B cell (primary cell): Measurements from ENCODE around the gene MBNL2.

Experiments used
- EZH2 ChIP-seq: IDR thresholded peaks from 2 replicates; pipeline ENCODE4 v1.6.1; 2012; ENCODE audit warnings: borderline replicate concordance, low read depth, mild to moderate bottlenecking, moderate library complexity, low read length; ENCODE audit not compliant: insufficient read depth, poor library complexity, severe bottlenecking
- TF ChIP-seq, protein P1 (sequence below): fragments of 200-600 bp; IDR thresholded peaks from one replicate; pipeline ENCODE4 v1.8.0; 2022; ENCODE audit warnings: antibody characterized with exemption, mild to moderate bottlenecking

DNA sequence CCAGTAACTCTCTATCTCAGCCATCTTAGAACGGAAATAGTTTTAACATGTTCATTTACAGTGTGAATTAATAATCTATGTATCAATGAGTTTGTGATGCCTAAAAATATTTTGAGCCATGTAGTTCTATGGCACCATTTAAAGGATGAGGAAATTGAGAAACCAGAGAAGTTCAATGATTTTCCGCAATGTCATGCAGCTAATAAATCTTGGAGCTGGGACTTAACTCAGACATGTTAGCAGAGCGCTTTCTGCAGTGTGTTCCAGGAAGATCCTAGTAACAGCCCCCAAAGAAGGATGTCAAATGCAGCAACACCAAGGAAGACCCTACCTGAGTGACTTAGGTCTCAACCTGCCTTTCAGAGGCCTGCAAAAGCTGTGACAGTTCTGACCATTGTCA is 112.6 kb downstream of the MBNL2 start:
- TF ChIP-seq, protein P1, sequence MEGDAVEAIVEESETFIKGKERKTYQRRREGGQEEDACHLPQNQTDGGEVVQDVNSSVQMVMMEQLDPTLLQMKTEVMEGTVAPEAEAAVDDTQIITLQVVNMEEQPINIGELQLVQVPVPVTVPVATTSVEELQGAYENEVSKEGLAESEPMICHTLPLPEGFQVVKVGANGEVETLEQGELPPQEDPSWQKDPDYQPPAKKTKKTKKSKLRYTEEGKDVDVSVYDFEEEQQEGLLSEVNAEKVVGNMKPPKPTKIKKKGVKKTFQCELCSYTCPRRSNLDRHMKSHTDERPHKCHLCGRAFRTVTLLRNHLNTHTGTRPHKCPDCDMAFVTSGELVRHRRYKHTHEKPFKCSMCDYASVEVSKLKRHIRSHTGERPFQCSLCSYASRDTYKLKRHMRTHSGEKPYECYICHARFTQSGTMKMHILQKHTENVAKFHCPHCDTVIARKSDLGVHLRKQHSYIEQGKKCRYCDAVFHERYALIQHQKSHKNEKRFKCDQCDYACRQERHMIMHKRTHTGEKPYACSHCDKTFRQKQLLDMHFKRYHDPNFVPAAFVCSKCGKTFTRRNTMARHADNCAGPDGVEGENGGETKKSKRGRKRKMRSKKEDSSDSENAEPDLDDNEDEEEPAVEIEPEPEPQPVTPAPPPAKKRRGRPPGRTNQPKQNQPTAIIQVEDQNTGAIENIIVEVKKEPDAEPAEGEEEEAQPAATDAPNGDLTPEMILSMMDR, result no peak
- TF ChIP-seq EZH2, result no peak
